Globus pallidus (tissue), 1 donor: ENCODE data around the gene ZNF175.
A peak's percentile ranks its signal among the peaks of the same experiment; 100 is the strongest.

Experiments used
- DNase-seq: peaks from one replicate; pipeline ENCODE4 v3.0.0-alpha.2; 2015; ENCODE audit warnings: low spot score

ZNF175 gene

GRCh38 chr19:51589511-51589910 lies 18.4 kb downstream of the ZNF175 start:
- DNase-seq = no peak

GRCh38 chr19:51590441-51590840 lies 19.4 kb downstream of the ZNF175 start:
- no peak for DNase-seq

GRCh38 chr19:51592521-51592920 lies 21.4 kb downstream of the ZNF175 start:
- DNase-seq = no peak

GRCh38 chr19:51593138-51593890 lies 22.2 kb downstream of the ZNF175 start:
- DNase-seq = no peak

GRCh38 chr19:51593969-51594773 lies 23.1 kb downstream of the ZNF175 start:
- peak; percentile 98 for DNase-seq

GRCh38 chr19:51594774-51595109 lies 23.7 kb downstream of the ZNF175 start:
- no peak for DNase-seq

- DNase-seq = no peak
These were observed 24.4 kb downstream of the ZNF175 start for GRCh38 chr19:51595190-51596175.

- DNase-seq = no peak
These were observed 27.3 kb downstream of the ZNF175 start for GRCh38 chr19:51598159-51598915.

- no peak for DNase-seq
These were observed 28.0 kb downstream of the ZNF175 start for GRCh38 chr19:51599084-51599483.

- no peak for DNase-seq
These were observed 30.0 kb downstream of the ZNF175 start for GRCh38 chr19:51600940-51601580.

GRCh38 chr19:51602189-51602854 lies 31.2 kb downstream of the ZNF175 start:
- DNase-seq = no peak

GRCh38 chr19:51607077-51607476 lies 36.0 kb downstream of the ZNF175 start:
- DNase-seq = no peak

- peak; percentile 40 for DNase-seq
These were observed 37.0 kb downstream of the ZNF175 start for GRCh38 chr19:51607920-51608562.

- DNase-seq = no peak
These were observed 39.5 kb downstream of the ZNF175 start for GRCh38 chr19:51610576-51610975.

- DNase-seq = no peak
These were observed 43.7 kb downstream of the ZNF175 start for GRCh38 chr19:51614789-51615188.

GRCh38 chr19:51615991-51616390 lies 44.9 kb downstream of the ZNF175 start:
- DNase-seq = no peak

- DNase-seq = no peak
These were observed 50.1 kb downstream of the ZNF175 start for GRCh38 chr19:51621178-51621577.

- DNase-seq = no peak
These were observed 55.6 kb downstream of the ZNF175 start for GRCh38 chr19:51626675-51627074.

- no peak for DNase-seq
These were observed 56.5 kb downstream of the ZNF175 start for GRCh38 chr19:51627491-51628138.
